Heart left ventricle (tissue), 13 donors: ENCODE results near the gene NTMT1.

Source experiments
- POLR2A ChIP-seq, 2 donors: fragments of 450-650 bp; IDR thresholded peaks; one replicate each; pipeline ENCODE4 v1.6.1; 2017; ENCODE audit warnings: antibody characterized with exemption in 2 of 2, mild to moderate bottlenecking in 2 of 2, moderate library complexity in 2 of 2
- TF ChIP-seq, protein P1 (sequence below), 12 donors: fragments of 200-600 bp; sonication (generic) in 4 of 12; IDR thresholded peaks; one replicate each; pipeline versions ENCODE4 v1.5.0 to v1.8.0; 2018 to 2022; ENCODE audit warnings: antibody characterized with exemption in 12 of 12, mild to moderate bottlenecking in 5 of 12
- donor health status: ischemic (EF 13 %, LVEDD 7.1; RV severe dilation, severe dysfunction).
- donor health status: DM: no; HTN: yes; CAD: no.
- donor health status: DM: no; HTN: no; CAD: no.
- donor health status: ischemic (EF 25% LVEDD 6.9; RV normal size, moderate dysfunction).
- donor health status: ischemic (EF 25% LVEDD 5.7; RV mildly dilated, moderate dysfunction).
- donor health status: ischemic (EF 35%, LVEDD 5.7; RV mildly dilated, moderate dysfunction).
- donor health status: nonischemic (EF 11% LVEDD 7.7; RV severe dilation, severe dysfunction).
- donor health status: DM: yes; HTN: yes; CAD: no.
- donor health status: PGD.
- donor health status: ischemic (EF 29% LVEDD 5.4; RV normal size, mild dysfunction).
- donor health status: nonischemic (EF 23%, LVEDD 6.1; RV moderate dilation, normal function).

DNA sequence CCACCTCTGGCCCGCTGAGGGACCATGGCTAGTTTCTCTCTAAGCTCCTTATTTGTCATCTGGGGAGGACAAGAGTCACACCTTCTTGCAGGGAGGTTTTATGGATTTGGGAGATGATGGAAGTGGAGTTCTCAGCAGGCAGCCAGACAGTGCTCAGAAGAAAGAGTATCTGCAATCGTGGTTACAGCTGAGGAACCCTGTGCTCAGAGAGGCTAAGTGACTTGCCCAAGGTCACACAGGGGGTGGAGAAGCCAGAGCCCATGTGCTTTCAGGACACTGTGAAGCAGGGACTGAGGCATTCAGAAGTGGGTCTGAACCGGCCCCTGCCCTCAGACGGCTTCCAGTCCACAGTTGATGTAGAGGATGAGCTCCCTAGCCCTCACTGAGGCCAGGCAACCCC lies 50.3 kb downstream of the NTMT1 start:
- TF ChIP-seq, protein P1, sequence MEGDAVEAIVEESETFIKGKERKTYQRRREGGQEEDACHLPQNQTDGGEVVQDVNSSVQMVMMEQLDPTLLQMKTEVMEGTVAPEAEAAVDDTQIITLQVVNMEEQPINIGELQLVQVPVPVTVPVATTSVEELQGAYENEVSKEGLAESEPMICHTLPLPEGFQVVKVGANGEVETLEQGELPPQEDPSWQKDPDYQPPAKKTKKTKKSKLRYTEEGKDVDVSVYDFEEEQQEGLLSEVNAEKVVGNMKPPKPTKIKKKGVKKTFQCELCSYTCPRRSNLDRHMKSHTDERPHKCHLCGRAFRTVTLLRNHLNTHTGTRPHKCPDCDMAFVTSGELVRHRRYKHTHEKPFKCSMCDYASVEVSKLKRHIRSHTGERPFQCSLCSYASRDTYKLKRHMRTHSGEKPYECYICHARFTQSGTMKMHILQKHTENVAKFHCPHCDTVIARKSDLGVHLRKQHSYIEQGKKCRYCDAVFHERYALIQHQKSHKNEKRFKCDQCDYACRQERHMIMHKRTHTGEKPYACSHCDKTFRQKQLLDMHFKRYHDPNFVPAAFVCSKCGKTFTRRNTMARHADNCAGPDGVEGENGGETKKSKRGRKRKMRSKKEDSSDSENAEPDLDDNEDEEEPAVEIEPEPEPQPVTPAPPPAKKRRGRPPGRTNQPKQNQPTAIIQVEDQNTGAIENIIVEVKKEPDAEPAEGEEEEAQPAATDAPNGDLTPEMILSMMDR (IDR thresholded peaks at IDR 0.05) = no peak
- TF ChIP-seq POLR2A (IDR thresholded peaks at IDR 0.05) = no peak
